KMS-11 (cell line): Measurements from ENCODE around the gene PRR19.

Experiments
- H2AFZ ChIP-seq: fragments of 200-600 bp; sonication (generic); 2 replicates; pipeline ENCODE4 v1.6.1; 2016; ENCODE audit warnings: antibody characterized with exemption, mixed run types, low read depth
- H3K27ac ChIP-seq: fragments of 200-600 bp; sonication (generic); 2 replicates; pipeline ENCODE4 v1.6.1; 2016; ENCODE audit warnings: mild to moderate bottlenecking, mixed run types
- H3K27me3 ChIP-seq: fragments of 200-600 bp; sonication (generic); 2 replicates; pipeline ENCODE4 v1.6.1; 2017; ENCODE audit warnings: mild to moderate bottlenecking, low read depth, mixed run types, moderate library complexity; ENCODE audit not compliant: insufficient read depth
- H3K36me3 ChIP-seq: fragments of 200-600 bp; sonication (generic); 2 replicates; pipeline ENCODE4 v1.6.1; 2017; ENCODE audit warnings: mild to moderate bottlenecking, mixed run types; ENCODE audit not compliant: insufficient read depth
- H3K4me1 ChIP-seq: fragments of 200-600 bp; sonication (generic); 2 replicates; pipeline ENCODE4 v1.6.1; 2016; ENCODE audit warnings: mild to moderate bottlenecking, low read depth, mixed run types; ENCODE audit not compliant: poor library complexity, severe bottlenecking
- H3K4me2 ChIP-seq: fragments of 200-600 bp; sonication (generic); 2 replicates; pipeline ENCODE4 v1.7.0; 2016; ENCODE audit warnings: mild to moderate bottlenecking, mixed run types
- H3K4me3 ChIP-seq: fragments of 200-600 bp; sonication (generic); IDR thresholded peaks from 2 replicates; pipeline ENCODE4 v1.6.1; 2017; ENCODE audit warnings: low read depth, low read length, mixed read lengths; ENCODE audit not compliant: insufficient read depth
- H3K79me2 ChIP-seq: fragments of 200-600 bp; sonication (generic); 2 replicates; pipeline ENCODE4 v1.6.1; 2016; ENCODE audit warnings: low read depth, mixed run types; ENCODE audit not compliant: insufficient read depth
- H3K9ac ChIP-seq: fragments of 200-600 bp; sonication (generic); 2 replicates; pipeline ENCODE4 v1.6.1; 2016; ENCODE audit warnings: mild to moderate bottlenecking, mixed run types
- H4K20me1 ChIP-seq: fragments of 200-600 bp; sonication (generic); 2 replicates; pipeline ENCODE4 v1.6.1; 2016; ENCODE audit warnings: mild to moderate bottlenecking, mixed run types; ENCODE audit not compliant: insufficient read depth
- TF ChIP-seq, protein P1 (sequence below): fragments of 200-600 bp; sonication (generic); conservative IDR thresholded peaks from 2 replicates; pipeline ENCODE4 v1.6.1; 2017; ENCODE audit warnings: low read depth, mild to moderate bottlenecking, antibody characterized with exemption, low read length, moderate library complexity, mixed read lengths

The PRR19 gene

GRCh38 chr19:42295342-42295741, 6.6 kb upstream of the PRR19 start:
- no peaks in the 10 kb centered on the region for H4K20me1 ChIP-seq
- H3K79me2 ChIP-seq = no peaks in the 10 kb centered on the region
- no peak overlapping the region for H2AFZ ChIP-seq
- no peak overlapping the region for H3K4me2 ChIP-seq
- H3K4me1 ChIP-seq = peaks cover 5% of the 10 kb centered on the region
- TF ChIP-seq, protein P1, sequence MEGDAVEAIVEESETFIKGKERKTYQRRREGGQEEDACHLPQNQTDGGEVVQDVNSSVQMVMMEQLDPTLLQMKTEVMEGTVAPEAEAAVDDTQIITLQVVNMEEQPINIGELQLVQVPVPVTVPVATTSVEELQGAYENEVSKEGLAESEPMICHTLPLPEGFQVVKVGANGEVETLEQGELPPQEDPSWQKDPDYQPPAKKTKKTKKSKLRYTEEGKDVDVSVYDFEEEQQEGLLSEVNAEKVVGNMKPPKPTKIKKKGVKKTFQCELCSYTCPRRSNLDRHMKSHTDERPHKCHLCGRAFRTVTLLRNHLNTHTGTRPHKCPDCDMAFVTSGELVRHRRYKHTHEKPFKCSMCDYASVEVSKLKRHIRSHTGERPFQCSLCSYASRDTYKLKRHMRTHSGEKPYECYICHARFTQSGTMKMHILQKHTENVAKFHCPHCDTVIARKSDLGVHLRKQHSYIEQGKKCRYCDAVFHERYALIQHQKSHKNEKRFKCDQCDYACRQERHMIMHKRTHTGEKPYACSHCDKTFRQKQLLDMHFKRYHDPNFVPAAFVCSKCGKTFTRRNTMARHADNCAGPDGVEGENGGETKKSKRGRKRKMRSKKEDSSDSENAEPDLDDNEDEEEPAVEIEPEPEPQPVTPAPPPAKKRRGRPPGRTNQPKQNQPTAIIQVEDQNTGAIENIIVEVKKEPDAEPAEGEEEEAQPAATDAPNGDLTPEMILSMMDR = no peak
- no peak overlapping the region for H3K4me3 ChIP-seq
- H3K27me3 ChIP-seq = no peaks in the 10 kb centered on the region
- H3K27ac ChIP-seq = no peak overlapping the region
- no peaks in the 10 kb centered on the region for H3K36me3 ChIP-seq
- H3K9ac ChIP-seq = no peak overlapping the region

- H3K4me3 ChIP-seq = no peak overlapping the region
- TF ChIP-seq, protein P1 = peak; percentile 98
- no peak overlapping the region for H3K27ac ChIP-seq
- H3K36me3 ChIP-seq = no peaks in the 10 kb centered on the region
- H2AFZ ChIP-seq = no peak overlapping the region
- peaks cover 5% of the 10 kb centered on the region for H3K4me1 ChIP-seq
- H3K27me3 ChIP-seq = no peaks in the 10 kb centered on the region
- no peaks in the 10 kb centered on the region for H3K79me2 ChIP-seq
- H4K20me1 ChIP-seq = no peaks in the 10 kb centered on the region
- no peak overlapping the region for H3K9ac ChIP-seq
- H3K4me2 ChIP-seq = no peak overlapping the region
These were observed 6.0 kb upstream of the PRR19 start for GRCh38 chr19:42295831-42296525.

- H3K4me2 ChIP-seq = no peak overlapping the region
- no peaks in the 10 kb centered on the region for H3K79me2 ChIP-seq
- no peaks in the 10 kb centered on the region for H3K36me3 ChIP-seq
- no peak overlapping the region for H3K4me3 ChIP-seq
- H3K27me3 ChIP-seq = no peaks in the 10 kb centered on the region
- no peaks in the 10 kb centered on the region for H4K20me1 ChIP-seq
- H3K9ac ChIP-seq = no peak overlapping the region
- TF ChIP-seq, protein P1 = no peak
- H3K27ac ChIP-seq = no peak overlapping the region
- no peak overlapping the region for H2AFZ ChIP-seq
- peaks cover 8% of the 10 kb centered on the region for H3K4me1 ChIP-seq
These were observed 4.9 kb upstream of the PRR19 start for GRCh38 chr19:42297039-42297438.

- no peaks in the 10 kb centered on the region for H3K36me3 ChIP-seq
- peak overlapping the region; percentile 96 for H2AFZ ChIP-seq
- H3K4me2 ChIP-seq = peak overlapping the region; percentile 83
- H4K20me1 ChIP-seq = no peaks in the 10 kb centered on the region
- peaks cover 13% of the 10 kb centered on the region for H3K4me1 ChIP-seq
- H3K27ac ChIP-seq = no peak overlapping the region; the same call in 1 of the 2 replicates
- TF ChIP-seq, protein P1 = no peak
- peak overlapping the region; percentile 62; the same call in 1 of the 2 replicates for H3K9ac ChIP-seq
- no peaks in the 10 kb centered on the region; the same call in 1 of the 2 replicates for H3K27me3 ChIP-seq
- no peaks in the 10 kb centered on the region for H3K79me2 ChIP-seq
- H3K4me3 ChIP-seq = no peak overlapping the region
These were observed 1.2 kb downstream of the PRR19 start for GRCh38 chr19:42303101-42303464.
